ENCODE data around the gene LRRC75A. TPM values are rescaled to one million over a fixed set of nuclear protein-coding genes. Genes with fewer than 3 reads are reported as not detected.

LRRC75A gene
- total RNA-seq, 1 donor, result 1.4 TPM

DNA sequence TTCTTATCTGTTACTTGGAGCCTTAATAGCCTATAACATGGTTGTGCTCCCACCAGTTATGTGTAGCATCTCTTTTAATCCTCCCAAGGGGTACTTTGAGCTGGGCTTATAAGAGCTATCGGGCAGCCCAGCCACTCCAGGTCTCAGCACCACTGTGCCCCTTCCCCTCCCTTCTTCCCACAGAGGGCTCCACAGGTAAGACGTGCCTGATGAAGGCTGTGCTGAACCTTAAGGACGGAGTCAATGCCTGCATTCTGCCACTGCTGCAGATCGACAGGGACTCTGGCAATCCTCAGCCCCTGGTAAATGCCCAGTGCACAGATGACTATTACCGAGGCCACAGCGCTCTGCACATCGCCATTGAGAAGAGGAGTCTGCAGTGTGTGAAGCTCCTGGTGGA, 69.6 kb downstream of the LRRC75A start:
- no peak for DNase-seq (ENCODE audit: insufficient read length, low spot score, missing footprints)
- Histone ChIP-seq H3K4me1 (ENCODE audit: insufficient read depth, low read length) (peaks cover 36% of the 10 kb centered on the region), H2AFZ (ENCODE audit: low read length) (no peak overlapping the region), H3K4me3 (ENCODE audit: insufficient read depth, low read length) (no peak overlapping the region), H3K4me2 (ENCODE audit: insufficient read depth, low read length) (no peak overlapping the region), H3K27ac (ENCODE audit: low read depth, low read length) (no peak overlapping the region), H3K27me3 (ENCODE audit: insufficient read depth, low read length) (no peaks in the 10 kb centered on the region), H4K20me1 (ENCODE audit: insufficient read depth, low read length) (peaks cover 3% of the 10 kb centered on the region), H3K79me2 (ENCODE audit: insufficient read depth, low read length) (peaks cover 24% of the 10 kb centered on the region), H3K9me3 (ENCODE audit: low read depth, low read length) (no peaks in the 10 kb centered on the region), H3K36me3 (ENCODE audit: insufficient read depth, low read length) (peaks cover 58% of the 10 kb centered on the region)
- TF ChIP-seq, protein P1, sequence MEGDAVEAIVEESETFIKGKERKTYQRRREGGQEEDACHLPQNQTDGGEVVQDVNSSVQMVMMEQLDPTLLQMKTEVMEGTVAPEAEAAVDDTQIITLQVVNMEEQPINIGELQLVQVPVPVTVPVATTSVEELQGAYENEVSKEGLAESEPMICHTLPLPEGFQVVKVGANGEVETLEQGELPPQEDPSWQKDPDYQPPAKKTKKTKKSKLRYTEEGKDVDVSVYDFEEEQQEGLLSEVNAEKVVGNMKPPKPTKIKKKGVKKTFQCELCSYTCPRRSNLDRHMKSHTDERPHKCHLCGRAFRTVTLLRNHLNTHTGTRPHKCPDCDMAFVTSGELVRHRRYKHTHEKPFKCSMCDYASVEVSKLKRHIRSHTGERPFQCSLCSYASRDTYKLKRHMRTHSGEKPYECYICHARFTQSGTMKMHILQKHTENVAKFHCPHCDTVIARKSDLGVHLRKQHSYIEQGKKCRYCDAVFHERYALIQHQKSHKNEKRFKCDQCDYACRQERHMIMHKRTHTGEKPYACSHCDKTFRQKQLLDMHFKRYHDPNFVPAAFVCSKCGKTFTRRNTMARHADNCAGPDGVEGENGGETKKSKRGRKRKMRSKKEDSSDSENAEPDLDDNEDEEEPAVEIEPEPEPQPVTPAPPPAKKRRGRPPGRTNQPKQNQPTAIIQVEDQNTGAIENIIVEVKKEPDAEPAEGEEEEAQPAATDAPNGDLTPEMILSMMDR (IDR thresholded peaks at IDR 0.05; ENCODE audit: extremely low read depth, low read depth, low read length), result no peak

DNA sequence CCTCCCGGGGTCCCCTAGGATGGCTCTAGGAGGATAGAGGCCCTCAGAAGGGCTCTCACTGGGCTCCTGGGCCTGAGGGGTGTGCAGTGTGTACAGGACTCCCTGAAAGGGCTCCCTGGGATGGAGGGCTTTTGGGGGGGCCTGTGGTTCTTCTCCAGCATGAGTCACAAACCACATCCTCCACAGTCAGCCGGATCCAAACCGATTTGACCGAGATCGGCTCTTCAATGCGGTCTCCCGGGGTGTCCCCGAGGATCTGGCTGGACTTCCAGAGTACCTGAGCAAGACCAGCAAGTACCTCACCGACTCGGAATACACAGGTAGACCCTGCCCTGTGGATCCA, 72.1 kb downstream of the LRRC75A start:
- no peak overlapping the region for H2AFZ ChIP-seq (ENCODE audit: low read length)
- H4K20me1 ChIP-seq (ENCODE audit: insufficient read depth, low read length), result peaks cover 3% of the 10 kb centered on the region
- H3K9me3 ChIP-seq (ENCODE audit: low read depth, low read length), result no peaks in the 10 kb centered on the region
- TF ChIP-seq, protein P1 (IDR thresholded peaks at IDR 0.05; ENCODE audit: extremely low read depth, low read depth, low read length), result no peak
- peaks cover 43% of the 10 kb centered on the region for H3K4me1 ChIP-seq (ENCODE audit: insufficient read depth, low read length)
- peak; percentile 90 for DNase-seq (ENCODE audit: insufficient read length, low spot score, missing footprints)
- peak overlapping the region; percentile 58 for H3K4me3 ChIP-seq (ENCODE audit: insufficient read depth, low read length)
- peaks cover 37% of the 10 kb centered on the region for H3K36me3 ChIP-seq (ENCODE audit: insufficient read depth, low read length)
- peaks cover 46% of the 10 kb centered on the region for H3K79me2 ChIP-seq (ENCODE audit: insufficient read depth, low read length)
- H3K27ac ChIP-seq (ENCODE audit: low read depth, low read length), result peak overlapping the region; percentile 94
- H3K27me3 ChIP-seq (ENCODE audit: insufficient read depth, low read length), result no peaks in the 10 kb centered on the region
- H3K4me2 ChIP-seq (ENCODE audit: insufficient read depth, low read length), result peak overlapping the region; percentile 76

DNA sequence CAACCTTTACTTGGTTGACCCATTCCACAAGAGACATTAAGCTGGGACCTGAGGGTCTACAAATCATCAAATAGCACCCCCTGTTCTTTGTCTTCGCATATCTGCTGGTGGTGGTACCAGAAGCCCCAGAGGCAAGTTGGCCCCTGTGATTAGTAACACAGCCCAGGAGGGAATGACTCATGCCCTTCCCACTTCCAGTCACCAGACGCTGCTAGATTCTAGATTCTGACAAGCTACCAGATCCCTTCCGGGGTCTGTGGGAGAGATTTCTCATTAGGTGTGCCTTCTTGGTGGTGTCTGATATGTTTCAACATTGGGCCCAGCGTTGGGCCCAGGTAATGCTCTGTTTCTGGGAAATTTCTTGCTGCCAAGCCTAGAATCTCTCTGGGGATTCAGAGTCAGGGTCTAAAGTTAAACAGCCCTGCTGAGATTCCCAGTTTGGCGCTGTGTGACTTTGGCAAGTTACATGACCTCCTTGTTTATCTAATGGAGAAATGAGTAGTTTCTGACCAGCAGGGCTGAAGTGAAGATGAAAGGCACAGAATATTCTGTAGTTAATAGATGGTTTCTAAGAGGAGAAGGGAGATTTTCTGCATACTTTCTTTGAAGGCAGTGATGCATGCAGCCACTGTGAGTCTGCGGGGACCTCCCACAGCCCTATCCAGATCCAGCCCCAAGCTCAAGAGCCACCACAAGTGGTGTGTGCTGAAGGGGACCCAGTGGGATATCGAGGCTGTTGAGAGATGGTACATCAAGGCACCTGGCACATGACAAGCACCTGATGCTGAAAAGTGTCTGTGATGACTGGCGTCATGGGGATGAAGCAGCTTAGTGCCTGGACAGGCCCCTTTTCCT, 72.7 kb downstream of the LRRC75A start:
- Histone ChIP-seq H3K27ac (ENCODE audit: low read depth, low read length) (peak overlapping the region; percentile 94), H4K20me1 (ENCODE audit: insufficient read depth, low read length) (peaks cover 3% of the 10 kb centered on the region), H3K4me1 (ENCODE audit: insufficient read depth, low read length) (peaks cover 43% of the 10 kb centered on the region), H3K9me3 (ENCODE audit: low read depth, low read length) (no peaks in the 10 kb centered on the region), H3K4me3 (ENCODE audit: insufficient read depth, low read length) (peak overlapping the region; percentile 58), H3K79me2 (ENCODE audit: insufficient read depth, low read length) (peaks cover 46% of the 10 kb centered on the region), H3K4me2 (ENCODE audit: insufficient read depth, low read length) (peak overlapping the region; percentile 76), H3K36me3 (ENCODE audit: insufficient read depth, low read length) (peaks cover 37% of the 10 kb centered on the region), H2AFZ (ENCODE audit: low read length) (no peak overlapping the region), H3K27me3 (ENCODE audit: insufficient read depth, low read length) (no peaks in the 10 kb centered on the region)
- TF ChIP-seq, protein P1 (IDR thresholded peaks at IDR 0.05; ENCODE audit: extremely low read depth, low read depth, low read length), result no peak
- peak; percentile 97 for DNase-seq (ENCODE audit: insufficient read length, low spot score, missing footprints)

DNA sequence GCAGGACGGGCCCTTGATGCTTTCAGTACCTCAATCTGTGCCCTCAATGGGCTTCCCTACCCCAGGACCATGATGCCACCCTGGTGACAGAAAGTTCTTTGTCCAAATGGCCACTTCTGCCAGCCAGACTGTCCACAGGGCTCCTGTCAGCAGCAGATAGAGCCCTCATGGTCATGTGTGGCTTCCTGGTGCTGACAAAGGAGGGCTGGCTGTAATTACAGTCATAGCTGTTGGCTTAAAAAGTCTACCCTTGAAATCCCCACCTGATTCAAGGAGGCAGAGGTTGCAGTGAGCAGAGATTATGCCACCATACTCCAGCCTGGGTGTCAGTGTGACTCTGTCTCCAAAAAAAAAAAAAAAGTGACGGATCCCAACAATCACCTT, 73.3 kb downstream of the LRRC75A start:
- no peaks in the 10 kb centered on the region for H3K9me3 ChIP-seq (ENCODE audit: low read depth, low read length)
- peak overlapping the region; percentile 76 for H3K4me2 ChIP-seq (ENCODE audit: insufficient read depth, low read length)
- peaks cover 37% of the 10 kb centered on the region for H3K36me3 ChIP-seq (ENCODE audit: insufficient read depth, low read length)
- H3K4me1 ChIP-seq (ENCODE audit: insufficient read depth, low read length), result peaks cover 43% of the 10 kb centered on the region
- peaks cover 46% of the 10 kb centered on the region for H3K79me2 ChIP-seq (ENCODE audit: insufficient read depth, low read length)
- H4K20me1 ChIP-seq (ENCODE audit: insufficient read depth, low read length), result peaks cover 3% of the 10 kb centered on the region
- H3K27ac ChIP-seq (ENCODE audit: low read depth, low read length), result peak overlapping the region; percentile 94
- TF ChIP-seq, protein P1 (IDR thresholded peaks at IDR 0.05; ENCODE audit: extremely low read depth, low read depth, low read length), result no peak
- peak; percentile 70 for DNase-seq (ENCODE audit: insufficient read length, low spot score, missing footprints)
- no peaks in the 10 kb centered on the region for H3K27me3 ChIP-seq (ENCODE audit: insufficient read depth, low read length)
- H2AFZ ChIP-seq (ENCODE audit: low read length), result no peak overlapping the region
- no peak overlapping the region for H3K4me3 ChIP-seq (ENCODE audit: insufficient read depth, low read length)
